ENCODE results near the gene OCSTAMP.

The OCSTAMP gene

GRCh38 chr20:46512943-46513844 lies 37.3 kb downstream of the OCSTAMP start, which contains the start of gene ZNF334:
Gene ZNF334, minus strand, starts transcription at chr20:46513559. Its CDS starts 1,457 bp downstream, at chr20:46512102.
- peak; percentile 5 to 83 (median 38) for DNase-seq

- no peak for DNase-seq
These were observed 40.9 kb downstream of the OCSTAMP start for GRCh38 chr20:46509523-46509922.

GRCh38 chr20:46507760-46508407 lies 42.6 kb downstream of the OCSTAMP start:
- no peak for DNase-seq

GRCh38 chr20:46505506-46505905 lies 44.9 kb downstream of the OCSTAMP start:
- no peak for DNase-seq

GRCh38 chr20:46501961-46502360 lies 48.5 kb downstream of the OCSTAMP start:
- DNase-seq = no peak

GRCh38 chr20:46501337-46501942 lies 49.0 kb downstream of the OCSTAMP start:
- no peak for DNase-seq

- DNase-seq = no peak
These were observed 56.4 kb downstream of the OCSTAMP start for GRCh38 chr20:46494077-46494476.

- DNase-seq = no peak
These were observed 59.1 kb downstream of the OCSTAMP start for GRCh38 chr20:46491354-46491753.
